ENCODE data around the gene GKN1.

DNA sequence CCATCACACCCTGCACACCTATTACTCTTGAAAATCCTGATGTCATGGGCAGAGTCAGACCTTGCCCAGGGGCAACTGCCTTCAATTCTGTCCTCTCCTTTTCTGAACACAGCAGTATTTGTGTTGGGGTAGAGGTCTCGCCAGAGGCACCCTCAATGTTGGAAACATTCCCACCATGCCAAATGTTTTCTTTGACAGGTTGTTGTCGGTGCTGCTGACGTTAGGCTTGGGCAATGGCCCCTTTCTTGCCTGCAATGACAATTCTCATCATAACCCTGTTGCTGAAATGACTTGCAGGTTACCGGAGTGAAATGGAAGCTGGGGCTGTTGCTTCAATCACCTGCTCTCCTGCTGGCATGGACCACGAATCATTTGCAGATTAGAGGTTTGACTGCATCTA is 17.9 kb downstream of the GKN1 start:
- no peak for TF ChIP-seq EMX1 (CRISPR knock-in tag; IDR thresholded peaks at IDR 0.05)
- no peak for TF ChIP-seq CBFB (CRISPR knock-in tag; IDR thresholded peaks at IDR 0.05; ENCODE audit: low read depth)
- TF ChIP-seq, protein P1, sequence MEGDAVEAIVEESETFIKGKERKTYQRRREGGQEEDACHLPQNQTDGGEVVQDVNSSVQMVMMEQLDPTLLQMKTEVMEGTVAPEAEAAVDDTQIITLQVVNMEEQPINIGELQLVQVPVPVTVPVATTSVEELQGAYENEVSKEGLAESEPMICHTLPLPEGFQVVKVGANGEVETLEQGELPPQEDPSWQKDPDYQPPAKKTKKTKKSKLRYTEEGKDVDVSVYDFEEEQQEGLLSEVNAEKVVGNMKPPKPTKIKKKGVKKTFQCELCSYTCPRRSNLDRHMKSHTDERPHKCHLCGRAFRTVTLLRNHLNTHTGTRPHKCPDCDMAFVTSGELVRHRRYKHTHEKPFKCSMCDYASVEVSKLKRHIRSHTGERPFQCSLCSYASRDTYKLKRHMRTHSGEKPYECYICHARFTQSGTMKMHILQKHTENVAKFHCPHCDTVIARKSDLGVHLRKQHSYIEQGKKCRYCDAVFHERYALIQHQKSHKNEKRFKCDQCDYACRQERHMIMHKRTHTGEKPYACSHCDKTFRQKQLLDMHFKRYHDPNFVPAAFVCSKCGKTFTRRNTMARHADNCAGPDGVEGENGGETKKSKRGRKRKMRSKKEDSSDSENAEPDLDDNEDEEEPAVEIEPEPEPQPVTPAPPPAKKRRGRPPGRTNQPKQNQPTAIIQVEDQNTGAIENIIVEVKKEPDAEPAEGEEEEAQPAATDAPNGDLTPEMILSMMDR (IDR thresholded peaks at IDR 0.05) = no peak
- no peak for TF ChIP-seq FOXK1 (CRISPR knock-in tag; IDR thresholded peaks at IDR 0.05)
- TF ChIP-seq, protein P2, sequence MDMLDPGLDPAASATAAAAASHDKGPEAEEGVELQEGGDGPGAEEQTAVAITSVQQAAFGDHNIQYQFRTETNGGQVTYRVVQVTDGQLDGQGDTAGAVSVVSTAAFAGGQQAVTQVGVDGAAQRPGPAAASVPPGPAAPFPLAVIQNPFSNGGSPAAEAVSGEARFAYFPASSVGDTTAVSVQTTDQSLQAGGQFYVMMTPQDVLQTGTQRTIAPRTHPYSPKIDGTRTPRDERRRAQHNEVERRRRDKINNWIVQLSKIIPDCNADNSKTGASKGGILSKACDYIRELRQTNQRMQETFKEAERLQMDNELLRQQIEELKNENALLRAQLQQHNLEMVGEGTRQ (CRISPR knock-in tag; IDR thresholded peaks at IDR 0.05) = no peak
- no peak for TF ChIP-seq TEAD4 (CRISPR knock-in tag; IDR thresholded peaks at IDR 0.05)
